ENCODE measurements around the gene WDR38. TPM values are rescaled to one million over a fixed set of nuclear protein-coding genes. Genes with fewer than 3 reads are reported as not detected.
A peak's percentile ranks its signal among the peaks of the same experiment; 100 is the strongest.

Gene WDR38
- total RNA-seq (2021; ENCODE audit: unreplicated experiment), result not detected
- not detected for polyA plus RNA-seq (2012; ENCODE audit: insufficient read length)
- percentile 12 among the genes with signal in this experiment for Bru-seq, nascent RNA
- BruChase-seq, experiment 1, labeled RNA remaining after a 2-hour chase, result not detected
- not detected for BruChase-seq, experiment 2, labeled RNA remaining after a 6-hour chase
- long read RNA-seq, result 0 reads

- POLR2A ChIA-PET, result interaction anchor here (0.6 to 1.0 kb wide), 3 partner anchors 14 to 84 kb away, joined by 3 read pairs; partner anchors contain the start of gene NR6A1
- no peaks in the 10 kb centered on the region for H3K9me3 ChIP-seq (ENCODE audit: control insufficient read depth, insufficient read depth, low read depth, low read length)
- peak within 1 kb of the TSS; percentile 29; the same call in 1 of the 2 replicates for H3K27ac ChIP-seq (ENCODE audit: low read length)
- CTCF ChIA-PET, result interaction anchor here (0.5 to 7.5 kb wide), 14 partner anchors 10 to 392 kb away, joined by 3 to 134 read pairs (median 7); partner anchors contain the start of genes NR6A1 and OLFML2A
- TF ChIP-seq POLR2AphosphoS5 (IDR thresholded peaks at IDR 0.05; ENCODE audit: low read depth, low read length) (no peak), REST (IDR thresholded peaks at IDR 0.05; ENCODE audit: insufficient read depth in 1 of 2, low read depth in 2 of 2, low read length in 1 of 2) (peak in 1 of 2 experiments; percentile 43; a peak in 1 of 4 replicates), SIN3A (IDR thresholded peaks at IDR 0.05; ENCODE audit: borderline replicate concordance, insufficient read depth, low read depth, low read length) (no peak)
- TF ChIP-seq, protein P1, sequence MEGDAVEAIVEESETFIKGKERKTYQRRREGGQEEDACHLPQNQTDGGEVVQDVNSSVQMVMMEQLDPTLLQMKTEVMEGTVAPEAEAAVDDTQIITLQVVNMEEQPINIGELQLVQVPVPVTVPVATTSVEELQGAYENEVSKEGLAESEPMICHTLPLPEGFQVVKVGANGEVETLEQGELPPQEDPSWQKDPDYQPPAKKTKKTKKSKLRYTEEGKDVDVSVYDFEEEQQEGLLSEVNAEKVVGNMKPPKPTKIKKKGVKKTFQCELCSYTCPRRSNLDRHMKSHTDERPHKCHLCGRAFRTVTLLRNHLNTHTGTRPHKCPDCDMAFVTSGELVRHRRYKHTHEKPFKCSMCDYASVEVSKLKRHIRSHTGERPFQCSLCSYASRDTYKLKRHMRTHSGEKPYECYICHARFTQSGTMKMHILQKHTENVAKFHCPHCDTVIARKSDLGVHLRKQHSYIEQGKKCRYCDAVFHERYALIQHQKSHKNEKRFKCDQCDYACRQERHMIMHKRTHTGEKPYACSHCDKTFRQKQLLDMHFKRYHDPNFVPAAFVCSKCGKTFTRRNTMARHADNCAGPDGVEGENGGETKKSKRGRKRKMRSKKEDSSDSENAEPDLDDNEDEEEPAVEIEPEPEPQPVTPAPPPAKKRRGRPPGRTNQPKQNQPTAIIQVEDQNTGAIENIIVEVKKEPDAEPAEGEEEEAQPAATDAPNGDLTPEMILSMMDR (IDR thresholded peaks at IDR 0.05), result peak; percentile 98
- H3K27me3 ChIP-seq (ENCODE audit: control insufficient read depth, insufficient read depth, low read length), result no peaks in the 10 kb centered on the region
- no peaks in the 10 kb centered on the region for H3K36me3 ChIP-seq (ENCODE audit: control insufficient read depth, insufficient read depth, low read length)
- intact Hi-C loops (cut with micrococcal nuclease; ENCODE audit: unreplicated experiment) (loop anchor here (1.0 kb wide), 1 partner anchor 82 kb away; the partner anchor contains the start of gene NR6A1), in situ Hi-C loops (cut with HindIII; ENCODE audit: low pct_unique_long_range_greater_than_20kb, low sequenced_read_pairs) (no loop called here)
- BruUV-seq (replicated peaks), result no TSS peak
- no peak for DNase-seq (ENCODE audit: low read depth, low spot score)
- peak; percentile 90 for ATAC-seq
- H3K4me3 ChIP-seq (ENCODE audit: low read depth in 2 of 2, low read length in 2 of 2), result peak within 1 kb of the TSS; percentile 48 to 56
- H3K4me1 ChIP-seq (ENCODE audit: control insufficient read depth, insufficient read depth, low read length), result peaks cover 3% of the 10 kb centered on the region; the same call in 1 of the 2 replicates
Measured at GRCh38 chr9:124852829-124853531, at the start of gene WDR38. WDR38 (plus strand) TSS chr9:124853460; CDS start chr9:124853532, 72 bp downstream.

- ChIA-PET POLR2A (no interaction called here), CTCF (no interaction called here)
- DNase-seq (ENCODE audit: low read depth, low spot score), result no peak
- in situ Hi-C loops (cut with HindIII; ENCODE audit: low pct_unique_long_range_greater_than_20kb, low sequenced_read_pairs), result no loop called here
- H3K4me1 ChIP-seq (ENCODE audit: control insufficient read depth, insufficient read depth, low read length), result no peaks in the 10 kb centered on the region
- H3K4me3 ChIP-seq (ENCODE audit: low read depth in 2 of 2, low read length in 2 of 2), result no peak overlapping the region
- no peak for ATAC-seq
- no peaks in the 10 kb centered on the region; the same call in 1 of the 2 replicates for H3K36me3 ChIP-seq (ENCODE audit: control insufficient read depth, insufficient read depth, low read length)
- TF ChIP-seq, protein P1 (IDR thresholded peaks at IDR 0.05), result no peak
- TF ChIP-seq REST (IDR thresholded peaks at IDR 0.05; ENCODE audit: insufficient read depth in 1 of 2, low read depth in 2 of 2, low read length in 1 of 2), result no peak
- TF ChIP-seq SIN3A (IDR thresholded peaks at IDR 0.05; ENCODE audit: borderline replicate concordance, insufficient read depth, low read depth, low read length), result no peak
- TF ChIP-seq TCF7L2 (IDR thresholded peaks at IDR 0.05; ENCODE audit: low read depth, low read length), result no peak
- no peak for TF ChIP-seq POLR2AphosphoS5 (IDR thresholded peaks at IDR 0.05; ENCODE audit: low read depth, low read length)
- no peak overlapping the region for H3K27ac ChIP-seq (ENCODE audit: low read length)
- H3K9me3 ChIP-seq (ENCODE audit: control insufficient read depth, insufficient read depth, low read depth, low read length), result no peaks in the 10 kb centered on the region
- no peaks in the 10 kb centered on the region for H3K27me3 ChIP-seq (ENCODE audit: control insufficient read depth, insufficient read depth, low read length)
- intact Hi-C loops (cut with micrococcal nuclease; ENCODE audit: unreplicated experiment), result no loop called here
- no TSS peak for BruUV-seq (replicated peaks)
Measured at GRCh38 chr9:124803911-124804310, 49.3 kb upstream of the WDR38 start.

All from Panc1 (cell line).